Measurements from ENCODE around the gene MYZAP.

The MYZAP gene

DNA sequence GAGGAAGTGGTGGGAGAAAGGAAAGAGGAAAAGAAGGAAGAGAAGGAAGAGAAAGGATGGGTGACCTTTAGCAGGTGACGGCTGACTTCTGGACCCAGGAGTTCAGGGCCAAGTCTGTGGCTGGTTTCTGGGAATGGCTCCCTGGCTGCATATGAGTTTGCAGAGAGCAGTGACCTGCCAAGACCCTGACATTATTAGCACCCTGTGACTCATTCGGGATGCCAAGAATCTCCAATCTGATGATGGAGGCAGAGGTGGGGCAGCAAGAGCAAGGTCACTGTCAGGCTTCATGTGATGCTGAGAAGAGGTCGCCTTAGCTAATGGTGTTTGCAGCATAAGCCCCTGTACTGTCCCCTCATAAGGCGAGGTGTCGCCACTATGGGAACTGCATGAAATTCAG lies 42.6 kb downstream of the MYZAP start:
- Histone ChIP-seq H3K36me3 (ENCODE audit: insufficient read depth, low read length) (no peaks in the 10 kb centered on the region), H2AFZ (ENCODE audit: low read depth, low read length) (no peak overlapping the region), H3K9me3 (ENCODE audit: insufficient read depth, low read length, severe bottlenecking) (no peaks in the 10 kb centered on the region), H4K20me1 (ENCODE audit: insufficient read depth, low read length) (no peaks in the 10 kb centered on the region), H3K9ac (ENCODE audit: low read depth, low read length) (no peak overlapping the region), H3K4me2 (ENCODE audit: insufficient read depth, low read length) (no peak overlapping the region), H3K4me1 (ENCODE audit: insufficient read depth, low read length) (no peaks in the 10 kb centered on the region), H3K27me3 (ENCODE audit: insufficient read depth, low read length, poor library complexity) (peaks cover 14% of the 10 kb centered on the region), H3K27ac (ENCODE audit: low read length) (no peak overlapping the region), H3K79me2 (ENCODE audit: insufficient read depth, low read length) (no peaks in the 10 kb centered on the region), H3K4me3 (ENCODE audit: low read depth in 1 of 2, low read length in 2 of 2) (no peak overlapping the region)
- ATAC-seq (ENCODE audit: insufficient read depth, low read depth) (no peak), DNase-seq (no peak)
- no peak for TF ChIP-seq EZH2 (IDR thresholded peaks at IDR 0.05; ENCODE audit: borderline replicate concordance, low read depth, low read length, severe bottlenecking)
- TF ChIP-seq, protein P1, sequence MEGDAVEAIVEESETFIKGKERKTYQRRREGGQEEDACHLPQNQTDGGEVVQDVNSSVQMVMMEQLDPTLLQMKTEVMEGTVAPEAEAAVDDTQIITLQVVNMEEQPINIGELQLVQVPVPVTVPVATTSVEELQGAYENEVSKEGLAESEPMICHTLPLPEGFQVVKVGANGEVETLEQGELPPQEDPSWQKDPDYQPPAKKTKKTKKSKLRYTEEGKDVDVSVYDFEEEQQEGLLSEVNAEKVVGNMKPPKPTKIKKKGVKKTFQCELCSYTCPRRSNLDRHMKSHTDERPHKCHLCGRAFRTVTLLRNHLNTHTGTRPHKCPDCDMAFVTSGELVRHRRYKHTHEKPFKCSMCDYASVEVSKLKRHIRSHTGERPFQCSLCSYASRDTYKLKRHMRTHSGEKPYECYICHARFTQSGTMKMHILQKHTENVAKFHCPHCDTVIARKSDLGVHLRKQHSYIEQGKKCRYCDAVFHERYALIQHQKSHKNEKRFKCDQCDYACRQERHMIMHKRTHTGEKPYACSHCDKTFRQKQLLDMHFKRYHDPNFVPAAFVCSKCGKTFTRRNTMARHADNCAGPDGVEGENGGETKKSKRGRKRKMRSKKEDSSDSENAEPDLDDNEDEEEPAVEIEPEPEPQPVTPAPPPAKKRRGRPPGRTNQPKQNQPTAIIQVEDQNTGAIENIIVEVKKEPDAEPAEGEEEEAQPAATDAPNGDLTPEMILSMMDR (IDR thresholded peaks at IDR 0.05; ENCODE audit: borderline replicate concordance, extremely low read depth, low read length, poor library complexity, severe bottlenecking) = no peak

- H4K20me1 ChIP-seq (ENCODE audit: insufficient read depth, low read length) = no peaks in the 10 kb centered on the region
- ATAC-seq (ENCODE audit: insufficient read depth, low read depth) (no peak), DNase-seq (no peak)
- H3K36me3 ChIP-seq (ENCODE audit: insufficient read depth, low read length) = no peaks in the 10 kb centered on the region
- no peaks in the 10 kb centered on the region for H3K4me1 ChIP-seq (ENCODE audit: insufficient read depth, low read length)
- H2AFZ ChIP-seq (ENCODE audit: low read depth, low read length) = no peak overlapping the region
- H3K4me3 ChIP-seq (ENCODE audit: low read depth in 1 of 2, low read length in 2 of 2) = no peak overlapping the region
- peaks cover 14% of the 10 kb centered on the region for H3K27me3 ChIP-seq (ENCODE audit: insufficient read depth, low read length, poor library complexity)
- no peak overlapping the region for H3K27ac ChIP-seq (ENCODE audit: low read length)
- no peak overlapping the region for H3K9ac ChIP-seq (ENCODE audit: low read depth, low read length)
- no peak overlapping the region for H3K4me2 ChIP-seq (ENCODE audit: insufficient read depth, low read length)
- H3K9me3 ChIP-seq (ENCODE audit: insufficient read depth, low read length, severe bottlenecking) = no peaks in the 10 kb centered on the region
- TF ChIP-seq, protein P1 (IDR thresholded peaks at IDR 0.05; ENCODE audit: borderline replicate concordance, extremely low read depth, low read length, poor library complexity, severe bottlenecking) = no peak
- TF ChIP-seq EZH2 (IDR thresholded peaks at IDR 0.05; ENCODE audit: borderline replicate concordance, low read depth, low read length, severe bottlenecking) = no peak
- no peaks in the 10 kb centered on the region for H3K79me2 ChIP-seq (ENCODE audit: insufficient read depth, low read length)
These were observed 43.7 kb downstream of the MYZAP start for GRCh38 chr15:57635300-57635909.

- Histone ChIP-seq H3K4me1 (ENCODE audit: insufficient read depth, low read length) (no peaks in the 10 kb centered on the region), H3K4me2 (ENCODE audit: insufficient read depth, low read length) (no peak overlapping the region), H3K9me3 (ENCODE audit: insufficient read depth, low read length, severe bottlenecking) (no peaks in the 10 kb centered on the region), H3K27me3 (ENCODE audit: insufficient read depth, low read length, poor library complexity) (peaks cover 11% of the 10 kb centered on the region), H3K4me3 (ENCODE audit: low read depth in 1 of 2, low read length in 2 of 2) (no peak overlapping the region), H3K36me3 (ENCODE audit: insufficient read depth, low read length) (no peaks in the 10 kb centered on the region), H3K27ac (ENCODE audit: low read length) (no peak overlapping the region), H2AFZ (ENCODE audit: low read depth, low read length) (no peak overlapping the region), H3K9ac (ENCODE audit: low read depth, low read length) (no peak overlapping the region), H3K79me2 (ENCODE audit: insufficient read depth, low read length) (no peaks in the 10 kb centered on the region), H4K20me1 (ENCODE audit: insufficient read depth, low read length) (no peaks in the 10 kb centered on the region)
- TF ChIP-seq, protein P1 (IDR thresholded peaks at IDR 0.05; ENCODE audit: borderline replicate concordance, extremely low read depth, low read length, poor library complexity, severe bottlenecking) = no peak
- TF ChIP-seq EZH2 (IDR thresholded peaks at IDR 0.05; ENCODE audit: borderline replicate concordance, low read depth, low read length, severe bottlenecking) = no peak
- DNase-seq (no peak), ATAC-seq (ENCODE audit: insufficient read depth, low read depth) (no peak)
These were observed 46.1 kb downstream of the MYZAP start for GRCh38 chr15:57637846-57638245.
